ENCODE measurements around the gene LMNA. TPM values are rescaled to one million over a fixed set of nuclear protein-coding genes. Genes with fewer than 3 reads are reported as not detected.

Gene LMNA
- total and polyA plus RNA-seq, 10 of the 15 experiments (the other 5 are each of a cell fraction or from before 2014, with no cell fraction given) = 0.42 to 334 (median 81.1) TPM

- no peak for TF ChIP-seq GABPA (IDR thresholded peaks at IDR 0.05; ENCODE audit: low read depth)
- no peak for TF ChIP-seq EZH2 (IDR thresholded peaks at IDR 0.05; ENCODE audit: borderline replicate concordance, control insufficient read depth, low read depth, low read length)
- TF ChIP-seq MAX (IDR thresholded peaks at IDR 0.05; ENCODE audit: low read depth, low read length) = no peak
- TF ChIP-seq TARDBP (IDR thresholded peaks at IDR 0.05; ENCODE audit: borderline replicate concordance) = no peak
- TF ChIP-seq BCL3 (IDR thresholded peaks at IDR 0.05; ENCODE audit: borderline replicate concordance, insufficient read depth, low read depth, low read length, poor library complexity, severe bottlenecking) = no peak
- TF ChIP-seq MTA2 (IDR thresholded peaks at IDR 0.05; ENCODE audit: low read depth) = no peak
- TF ChIP-seq BMI1 (IDR thresholded peaks at IDR 0.05; ENCODE audit: borderline replicate concordance) = no peak
- TF ChIP-seq POU2F2 (IDR thresholded peaks at IDR 0.05; ENCODE audit: borderline replicate concordance, low read depth, low read length) = peak; percentile 11; the same call in 1 of the 3 replicates
- no peak for TF ChIP-seq ZBTB4 (CRISPR knock-in tag; IDR thresholded peaks at IDR 0.05)
- TF ChIP-seq ATF2 (IDR thresholded peaks at IDR 0.05; ENCODE audit: low read length) = no peak
- 0 out of 4 replicates have a peak, but pooled peaks of 1 of the 2 experiments have one; percentile 21 for TF ChIP-seq ETV6 (conservative IDR thresholded peaks at IDR 0.05 in 1 of 2, IDR thresholded peaks at IDR 0.05 in 1 of 2; ENCODE audit: borderline replicate concordance in 1 of 2, low read depth in 1 of 2)
- TF ChIP-seq SUZ12 (IDR thresholded peaks at IDR 0.05; ENCODE audit: unreplicated experiment) = no peak
- TF ChIP-seq RB1 (IDR thresholded peaks at IDR 0.05; ENCODE audit: borderline replicate concordance) = no peak
- TF ChIP-seq ZNF622 (IDR thresholded peaks at IDR 0.05) = no peak
- TF ChIP-seq BHLHE40 (IDR thresholded peaks at IDR 0.05; ENCODE audit: borderline replicate concordance in 1 of 2, low read depth in 2 of 2, low read length in 1 of 2) = peak; percentile 40 to 80; a peak in 2 of 4 replicates
- TF ChIP-seq PKNOX1 (IDR thresholded peaks at IDR 0.05) = no peak
- peak; percentile 44; the same call in 1 of the 2 replicates for TF ChIP-seq ZNF687 (IDR thresholded peaks at IDR 0.05)
Observed at GRCh38 chr1:156148216-156148615, 33.7 kb downstream of the LMNA start (continued).

Data from GM12878 (cell line).